GM12875 (cell line): Measurements from ENCODE around the gene LRRFIP2.

Experiments
- H3K4me3 ChIP-seq: one replicate; pipeline ENCODE4 v1.5.1; 2011; ENCODE audit warnings: low read depth, low read length, control low read depth
- TF ChIP-seq, protein P1 (sequence below): IDR thresholded peaks from 2 replicates; pipeline ENCODE4 v1.5.1; 2011; ENCODE audit warnings: low read depth, mild to moderate bottlenecking, control low read depth, inconsistent platforms, low read length, moderate library complexity, borderline replicate concordance; ENCODE audit not compliant: insufficient read depth

Gene LRRFIP2

GRCh38 chr3:37135561-37135960 lies 38.8 kb downstream of the LRRFIP2 start:
- no peak overlapping the region for H3K4me3 ChIP-seq
- TF ChIP-seq, protein P1, sequence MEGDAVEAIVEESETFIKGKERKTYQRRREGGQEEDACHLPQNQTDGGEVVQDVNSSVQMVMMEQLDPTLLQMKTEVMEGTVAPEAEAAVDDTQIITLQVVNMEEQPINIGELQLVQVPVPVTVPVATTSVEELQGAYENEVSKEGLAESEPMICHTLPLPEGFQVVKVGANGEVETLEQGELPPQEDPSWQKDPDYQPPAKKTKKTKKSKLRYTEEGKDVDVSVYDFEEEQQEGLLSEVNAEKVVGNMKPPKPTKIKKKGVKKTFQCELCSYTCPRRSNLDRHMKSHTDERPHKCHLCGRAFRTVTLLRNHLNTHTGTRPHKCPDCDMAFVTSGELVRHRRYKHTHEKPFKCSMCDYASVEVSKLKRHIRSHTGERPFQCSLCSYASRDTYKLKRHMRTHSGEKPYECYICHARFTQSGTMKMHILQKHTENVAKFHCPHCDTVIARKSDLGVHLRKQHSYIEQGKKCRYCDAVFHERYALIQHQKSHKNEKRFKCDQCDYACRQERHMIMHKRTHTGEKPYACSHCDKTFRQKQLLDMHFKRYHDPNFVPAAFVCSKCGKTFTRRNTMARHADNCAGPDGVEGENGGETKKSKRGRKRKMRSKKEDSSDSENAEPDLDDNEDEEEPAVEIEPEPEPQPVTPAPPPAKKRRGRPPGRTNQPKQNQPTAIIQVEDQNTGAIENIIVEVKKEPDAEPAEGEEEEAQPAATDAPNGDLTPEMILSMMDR = no peak

- H3K4me3 ChIP-seq = no peak overlapping the region
- TF ChIP-seq, protein P1 = no peak
Measured at GRCh38 chr3:37132334-37132733, 42.0 kb downstream of the LRRFIP2 start.

DNA sequence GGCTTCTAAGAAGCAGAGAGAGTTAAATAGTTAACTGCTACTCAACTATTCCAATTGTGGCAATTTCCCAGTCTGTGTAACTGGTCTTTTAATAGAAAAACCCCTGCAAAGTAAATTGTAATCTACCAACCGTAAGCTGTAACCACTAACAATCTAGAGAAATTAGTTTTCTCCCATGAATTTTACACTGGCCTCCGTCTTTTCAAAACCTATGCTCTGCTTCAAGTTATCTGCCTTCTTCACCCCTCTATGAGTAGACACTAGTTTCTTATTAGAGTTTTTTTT lies 42.6 kb downstream of the LRRFIP2 start:
- no peak overlapping the region for H3K4me3 ChIP-seq
- TF ChIP-seq, protein P1 = no peak

DNA sequence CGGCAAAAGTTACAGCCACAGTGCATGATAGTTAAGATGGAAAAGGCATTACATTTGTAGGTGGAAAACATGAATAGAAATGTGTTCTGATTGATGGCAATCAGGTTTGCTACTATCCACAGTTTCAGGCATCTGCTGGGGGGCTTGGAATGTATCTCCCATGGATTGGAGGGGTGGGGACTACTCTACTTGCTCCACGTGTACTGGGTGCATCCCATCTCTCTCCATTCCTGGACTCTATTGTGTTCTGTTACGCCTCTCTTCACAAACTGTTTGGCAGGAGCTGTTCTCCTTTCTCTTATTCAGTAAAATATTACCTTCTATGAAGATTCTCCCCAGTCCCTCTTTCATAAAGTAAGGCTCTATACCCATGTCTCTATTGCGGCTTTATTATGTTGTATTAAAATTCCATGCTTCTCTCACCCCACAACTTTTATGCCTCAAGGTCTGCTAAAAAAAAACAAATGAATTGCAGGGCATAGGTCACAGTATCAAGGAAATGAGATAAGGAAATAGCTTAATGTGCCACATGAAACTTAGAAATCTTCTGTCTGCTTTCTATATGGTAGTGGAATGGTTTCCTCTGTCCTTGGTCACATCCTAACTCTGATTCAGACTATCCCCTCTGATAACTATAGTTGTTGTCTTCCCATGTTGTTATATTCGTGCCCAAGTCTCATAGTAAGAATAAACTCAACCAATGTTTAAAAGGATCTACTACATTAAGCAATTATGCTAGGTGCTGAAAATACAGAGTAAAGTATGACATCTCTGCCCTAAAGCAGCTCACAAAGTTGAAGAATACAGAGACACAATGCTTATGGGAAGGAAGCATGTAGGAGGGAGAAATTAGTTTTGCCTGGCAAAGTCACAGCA lies 43.2 kb downstream of the LRRFIP2 start:
- TF ChIP-seq, protein P1 = no peak
- H3K4me3 ChIP-seq = no peak overlapping the region

GRCh38 chr3:37130448-37130847 lies 43.9 kb downstream of the LRRFIP2 start:
- TF ChIP-seq, protein P1 = no peak
- no peak overlapping the region for H3K4me3 ChIP-seq

DNA sequence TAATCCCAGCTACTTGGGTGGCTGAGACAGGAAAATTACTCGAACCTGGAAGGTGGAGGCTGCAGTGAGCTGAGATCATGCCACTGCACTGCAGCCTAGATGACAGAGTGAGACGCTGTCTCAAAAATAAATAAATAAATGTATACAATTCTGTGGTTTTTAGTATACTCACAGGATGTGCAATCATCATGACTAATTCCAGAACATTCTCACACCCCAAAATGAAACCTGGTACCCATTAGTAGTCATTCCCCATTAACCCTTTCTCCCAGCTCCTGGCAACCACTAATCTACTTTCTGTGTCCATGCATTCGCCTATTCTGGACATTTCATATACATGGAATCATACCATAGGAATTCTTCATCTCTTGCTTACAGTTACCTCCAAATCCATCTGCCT lies 44.5 kb downstream of the LRRFIP2 start:
- TF ChIP-seq, protein P1 = no peak
- H3K4me3 ChIP-seq = no peak overlapping the region

DNA sequence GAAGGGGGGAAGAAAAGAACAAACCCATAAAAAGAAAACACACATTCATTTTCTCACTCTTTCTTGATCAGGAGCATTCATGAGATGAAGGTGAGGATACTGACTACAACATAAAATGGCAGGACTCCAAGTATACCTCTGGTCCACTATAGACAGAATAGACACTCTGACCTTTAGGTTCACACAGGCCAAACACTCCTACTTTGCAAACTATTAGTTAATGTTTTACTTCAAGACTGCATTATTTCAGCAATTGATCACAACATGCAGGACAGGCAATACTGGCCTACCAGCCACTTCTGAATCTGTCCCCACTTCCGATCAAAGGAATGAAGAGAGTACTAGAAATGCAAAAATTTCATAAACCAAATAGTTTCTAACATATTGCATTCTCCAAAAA lies 47.0 kb downstream of the LRRFIP2 start:
- TF ChIP-seq, protein P1 = no peak

More for the DNA sequence above, 47.0 kb downstream of the LRRFIP2 start:
- no peak overlapping the region for H3K4me3 ChIP-seq
